ENCODE results near the gene EREG. TPM values are rescaled to one million over a fixed set of nuclear protein-coding genes. Genes with fewer than 3 reads are reported as not detected.

The EREG gene
- total RNA-seq, 2 donors from 2014 or later, result 0.11 TPM; not detected in 1

- TF ChIP-seq CTCF (conservative IDR thresholded peaks at IDR 0.05), result no peak
- Histone ChIP-seq H3K27me3 (ENCODE audit: control insufficient read depth, insufficient read depth, low read length, poor library complexity, severe bottlenecking) (no peaks in the 10 kb centered on the region), H3K4me1 (ENCODE audit: control insufficient read depth, insufficient read depth, low read length) (no peaks in the 10 kb centered on the region), H3K4me3 (ENCODE audit: low read length) (no peak overlapping the region), H3K27ac (ENCODE audit: low read depth, low read length) (no peak overlapping the region), H3K9me3 (ENCODE audit: control insufficient read depth, low read length) (no peaks in the 10 kb centered on the region), H3K36me3 (ENCODE audit: control insufficient read depth, insufficient read depth, low read length) (no peaks in the 10 kb centered on the region), H3K9ac (ENCODE audit: extremely low read depth, low read length, poor library complexity, severe bottlenecking) (no peak overlapping the region)
- Mint-ChIP-seq H3K36me3 (ENCODE audit: low read depth) (no peaks in the 10 kb centered on the region), H3K4me3 (no peak overlapping the region), H3K27me3 (ENCODE audit: insufficient read depth) (no peaks in the 10 kb centered on the region), H3K4me1 (peaks cover 8% of the 10 kb centered on the region), H3K27ac (no peak overlapping the region), H3K9me3 (no peaks in the 10 kb centered on the region)
- 89% methylated on average over 2 to 3 of the region's 3 CpGs for WGBS, 2 experiments (ENCODE audit: insufficient coverage in 1 of 2, insufficient read length in 1 of 2)
- DNase-seq, result peak; percentile 29
Measured at GRCh38 chr4:74408639-74409038, 43.7 kb downstream of the EREG start.

- Mint-ChIP-seq H3K27me3 (ENCODE audit: insufficient read depth) (no peaks in the 10 kb centered on the region), H3K4me3 (no peak overlapping the region)
- 93 to 96% methylated on average over 2 of the region's 2 CpGs for WGBS, 2 experiments (ENCODE audit: insufficient coverage in 1 of 2, insufficient read length in 1 of 2)
Measured at GRCh38 chr4:74410272-74410671, 45.3 kb downstream of the EREG start.

GRCh38 chr4:74412225-74412624, 47.3 kb downstream of the EREG start:
- H3K9me3 ChIP-seq (ENCODE audit: control insufficient read depth, low read length), result no peaks in the 10 kb centered on the region
- no peaks in the 10 kb centered on the region for H3K4me1 ChIP-seq (ENCODE audit: control insufficient read depth, insufficient read depth, low read length)
- no peaks in the 10 kb centered on the region for H3K27me3 ChIP-seq (ENCODE audit: control insufficient read depth, insufficient read depth, low read length, poor library complexity, severe bottlenecking)
- no peaks in the 10 kb centered on the region for H3K36me3 Mint-ChIP-seq (ENCODE audit: low read depth)
- no peak for TF ChIP-seq CTCF (conservative IDR thresholded peaks at IDR 0.05)
- no peak overlapping the region for H3K4me3 Mint-ChIP-seq
- H3K27me3 Mint-ChIP-seq (ENCODE audit: insufficient read depth), result no peaks in the 10 kb centered on the region
- peaks cover 8% of the 10 kb centered on the region for H3K4me1 Mint-ChIP-seq
- H3K9me3 Mint-ChIP-seq, result no peaks in the 10 kb centered on the region
- no peak overlapping the region for H3K4me3 ChIP-seq (ENCODE audit: low read length)
- H3K27ac Mint-ChIP-seq, result no peak overlapping the region
- H3K36me3 ChIP-seq (ENCODE audit: control insufficient read depth, insufficient read depth, low read length), result no peaks in the 10 kb centered on the region
- no peak overlapping the region for H3K9ac ChIP-seq (ENCODE audit: extremely low read depth, low read length, poor library complexity, severe bottlenecking)
- no peak overlapping the region for H3K27ac ChIP-seq (ENCODE audit: low read depth, low read length)
- DNase-seq, result no peak

More at GRCh38 chr4:74410272-74410671, 45.3 kb downstream of the EREG start:
- Histone ChIP-seq H3K9ac (ENCODE audit: extremely low read depth, low read length, poor library complexity, severe bottlenecking) (no peak overlapping the region), H3K4me3 (ENCODE audit: low read length) (no peak overlapping the region), H3K36me3 (ENCODE audit: control insufficient read depth, insufficient read depth, low read length) (no peaks in the 10 kb centered on the region), H3K27me3 (ENCODE audit: control insufficient read depth, insufficient read depth, low read length, poor library complexity, severe bottlenecking) (no peaks in the 10 kb centered on the region), H3K9me3 (ENCODE audit: control insufficient read depth, low read length) (no peaks in the 10 kb centered on the region), H3K4me1 (ENCODE audit: control insufficient read depth, insufficient read depth, low read length) (no peaks in the 10 kb centered on the region), H3K27ac (ENCODE audit: low read depth, low read length) (no peak overlapping the region)
- Mint-ChIP-seq H3K4me1 (peaks cover 8% of the 10 kb centered on the region), H3K27ac (no peak overlapping the region), H3K9me3 (no peaks in the 10 kb centered on the region), H3K36me3 (ENCODE audit: low read depth) (no peaks in the 10 kb centered on the region)
- TF ChIP-seq CTCF (conservative IDR thresholded peaks at IDR 0.05), result no peak
- DNase-seq, result no peak

Data from endodermal cell (in vitro differentiated cells).